GM21737 (cell line): ENCODE measurements around the gene RAB3B.
"Not testable (repeated sequence)": the region's sequence is repeated elsewhere in the genome, so short reads cannot be mapped to it uniquely, and the experiment has no call there.

ENCODE experiments used
- ATAC-seq: cut with Tn5 transposase; IDR thresholded peaks from one replicate; pipeline ENCODE4 v1.9.1; 2021; ENCODE audit warnings: mild to moderate bottlenecking, moderate library complexity; ENCODE audit not compliant: unreplicated experiment

RAB3B gene

DNA sequence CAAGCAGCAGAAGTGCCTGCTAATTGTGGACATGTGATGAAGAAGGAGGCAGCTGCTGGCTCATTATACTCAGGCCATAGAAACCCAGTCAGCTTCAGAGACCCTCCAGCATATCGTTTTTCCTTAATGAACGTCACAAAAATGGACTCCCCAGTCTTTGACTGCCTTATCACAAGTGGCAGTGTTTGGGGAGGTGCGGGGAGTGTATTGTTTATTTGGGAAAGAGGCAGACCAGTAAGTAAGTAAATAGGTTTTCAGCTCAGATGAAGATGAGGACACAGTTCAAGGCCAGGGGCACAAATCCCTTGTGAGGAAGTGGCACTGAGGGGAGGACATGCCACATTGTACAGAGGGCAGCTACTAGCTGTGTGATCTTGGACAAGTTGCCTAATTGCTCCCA lies 68.5 kb downstream of the RAB3B start:
- ATAC-seq: no peak

- ATAC-seq: no peak
Observed at GRCh38 chr1:51920130-51920529, 70.4 kb downstream of the RAB3B start.

DNA sequence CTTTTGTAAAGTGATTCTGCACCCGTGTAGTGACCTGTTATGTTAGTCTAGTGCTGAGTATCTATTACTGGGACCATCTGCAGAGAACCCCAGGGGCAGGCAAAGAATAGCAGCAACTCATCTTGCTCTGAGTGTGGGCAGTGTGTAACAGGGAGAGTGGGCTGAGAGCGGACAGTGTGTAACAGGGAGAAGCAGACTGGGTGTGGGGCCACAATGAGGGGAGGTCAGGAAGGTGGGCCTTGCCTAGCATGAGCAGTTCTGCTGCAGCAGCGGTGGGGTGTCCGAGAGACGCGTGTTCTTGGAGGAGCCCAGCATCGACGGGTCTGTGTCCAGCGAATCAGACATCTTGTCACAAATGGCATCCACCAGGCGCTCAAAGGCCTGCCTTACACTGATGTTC lies 70.8 kb downstream of the RAB3B start:
- ATAC-seq: no peak

DNA sequence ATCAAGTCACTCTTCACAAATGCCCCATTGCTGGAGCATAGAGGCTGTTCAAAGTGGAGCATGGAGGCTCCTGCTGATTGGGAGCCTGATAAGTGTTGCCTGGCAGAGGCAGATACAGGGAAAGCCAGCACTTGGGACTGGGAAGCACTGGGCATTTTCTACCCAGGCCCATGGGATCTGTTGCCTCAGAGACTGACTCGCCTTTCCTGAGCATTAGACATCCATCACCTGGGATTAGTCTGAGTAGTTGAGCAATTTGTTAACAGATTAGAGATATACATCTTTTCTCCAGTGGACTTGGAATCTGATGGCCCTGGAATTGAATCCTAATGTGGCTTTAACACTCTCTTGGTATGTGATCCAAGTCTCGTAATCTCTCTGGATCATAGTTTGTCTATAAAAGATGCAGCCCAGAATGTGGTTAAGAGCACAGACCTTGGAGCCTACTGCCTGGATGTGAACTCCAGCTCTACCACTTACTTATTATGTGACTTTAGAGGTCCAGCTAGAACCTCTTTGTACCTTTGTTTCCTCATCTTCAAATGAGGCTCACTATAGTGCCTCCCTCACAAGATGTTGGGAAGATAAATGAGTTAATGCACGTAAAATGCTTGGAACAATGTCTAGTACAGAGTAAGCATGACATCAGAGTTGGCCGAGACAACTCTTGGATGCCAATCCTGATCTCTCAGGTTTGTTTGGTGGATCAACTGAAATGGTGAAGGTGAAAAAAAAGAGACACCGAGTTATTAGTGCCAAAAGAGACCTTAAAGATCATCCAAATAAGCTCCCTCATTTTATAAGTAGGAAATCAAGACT lies 73.7 kb downstream of the RAB3B start:
- ATAC-seq: no peak

- no peak for ATAC-seq
Observed at GRCh38 chr1:51915951-51916350, 74.5 kb downstream of the RAB3B start.

GRCh38 chr1:51912881-51913280 lies 77.6 kb downstream of the RAB3B start:
- no peak for ATAC-seq

DNA sequence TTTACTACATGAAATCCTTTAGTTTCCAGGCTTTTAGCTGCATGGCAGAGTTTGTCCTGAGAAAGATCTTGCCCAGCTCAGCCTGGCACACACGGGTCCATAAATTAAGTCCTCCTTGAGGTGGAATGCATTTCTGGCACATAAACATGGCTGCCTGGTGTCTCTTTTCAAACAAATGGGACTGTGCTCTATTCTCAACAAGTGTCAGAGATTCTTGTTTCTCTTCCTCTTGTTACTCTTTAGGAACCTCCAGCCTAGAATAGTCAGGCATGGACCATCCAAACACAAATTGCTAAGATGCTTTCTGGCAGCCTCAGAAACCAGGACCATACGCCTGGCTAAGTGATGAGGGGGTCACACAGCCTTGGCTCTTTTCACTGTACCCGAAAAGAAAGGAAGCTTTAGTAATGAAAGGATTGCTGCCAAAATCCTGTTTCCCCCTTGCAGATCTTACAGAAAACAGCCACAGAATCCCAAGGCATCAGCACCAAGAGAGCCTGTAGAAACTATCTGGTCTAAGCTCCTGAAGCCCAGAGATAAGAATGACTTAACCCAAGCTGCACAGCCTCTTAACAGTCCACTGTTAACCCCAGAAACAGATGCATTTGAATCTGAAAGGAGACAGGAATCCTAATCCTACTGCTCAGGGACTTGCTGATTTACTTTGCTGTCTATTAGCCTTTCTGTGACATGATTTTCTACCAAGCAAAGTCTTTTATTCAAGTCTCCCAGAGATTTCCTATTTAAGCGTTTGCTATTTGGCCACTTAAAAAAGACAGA lies 80.1 kb downstream of the RAB3B start:
- no peak for ATAC-seq

DNA sequence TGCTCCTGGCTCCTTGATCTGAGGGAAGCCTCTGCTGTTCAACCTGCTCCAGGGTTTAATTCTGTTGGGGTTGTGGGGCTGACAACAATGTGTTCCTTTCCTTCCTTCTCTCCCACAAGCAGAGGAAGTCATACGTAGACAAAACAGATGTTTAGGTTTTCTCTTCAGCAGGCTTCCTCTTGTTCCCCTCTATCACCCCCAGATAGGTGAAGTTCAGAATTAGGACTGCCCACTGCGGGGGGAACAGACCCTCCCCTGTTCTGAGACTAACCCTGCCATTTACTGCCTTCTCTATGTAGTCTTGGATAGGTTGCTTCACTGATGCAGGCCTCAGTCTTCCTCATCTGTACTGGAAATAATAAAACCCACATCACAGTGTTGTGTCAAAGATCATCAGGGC lies 82.0 kb downstream of the RAB3B start:
- no peak for ATAC-seq

GRCh38 chr1:51907079-51907702 lies 83.3 kb downstream of the RAB3B start:
- no peak for ATAC-seq

- ATAC-seq: no peak
Observed at GRCh38 chr1:51906306-51907078, 84.0 kb downstream of the RAB3B start.

DNA sequence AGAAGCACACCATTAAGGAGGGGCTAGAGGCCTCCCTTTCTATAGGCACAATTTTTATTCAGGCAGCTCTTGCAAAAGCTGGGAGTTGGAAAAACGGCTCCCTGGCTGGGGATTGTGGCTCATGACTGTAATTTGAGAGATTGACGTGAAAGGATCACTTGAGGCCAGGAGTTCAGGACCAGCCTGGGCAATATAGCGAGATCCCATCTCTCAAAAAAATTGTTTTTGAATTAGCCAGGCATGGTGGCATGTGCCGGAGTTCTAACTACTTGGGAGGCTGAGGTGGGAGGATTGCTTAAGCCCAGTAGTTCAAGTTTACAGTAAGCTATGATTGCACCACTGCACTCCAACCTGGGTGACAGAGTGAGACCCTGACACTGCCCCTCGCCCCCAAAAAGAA lies 88.0 kb downstream of the RAB3B start:
- ATAC-seq: no peak

GRCh38 chr1:51901151-51901550 lies 89.3 kb downstream of the RAB3B start:
- no peak for ATAC-seq

- ATAC-seq: no peak
Observed at GRCh38 chr1:51899022-51899421, 91.5 kb downstream of the RAB3B start.

DNA sequence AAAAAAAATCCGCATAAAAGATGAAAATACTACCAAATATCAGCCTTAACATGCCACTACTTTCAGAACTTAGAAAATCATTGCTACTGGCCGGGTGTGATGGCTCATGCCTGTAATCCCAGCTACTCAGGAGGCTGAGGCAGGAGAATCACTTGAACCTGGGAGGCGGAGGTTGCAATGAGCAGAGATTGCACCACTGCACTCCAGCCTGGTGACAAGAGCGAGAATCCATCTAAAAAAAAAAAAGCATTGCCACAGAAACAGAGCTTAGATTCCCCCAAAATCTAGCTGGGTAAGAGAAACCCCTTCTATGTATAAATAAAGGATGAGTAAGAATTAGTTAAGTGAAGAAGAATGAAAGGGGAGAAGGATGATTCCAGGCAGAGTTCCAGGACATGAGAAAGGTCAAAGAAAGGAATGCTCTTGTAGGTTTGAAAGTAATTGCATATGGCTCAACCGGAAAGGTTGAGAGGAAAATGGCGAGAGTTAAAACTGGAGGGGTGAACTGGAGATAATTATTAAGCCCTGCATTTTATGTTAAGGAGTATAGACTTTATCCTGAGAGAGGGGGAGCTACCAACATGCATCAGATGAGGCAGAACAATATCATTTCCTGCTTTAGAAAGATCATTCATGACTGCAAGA lies 92.3 kb downstream of the RAB3B start:
- ATAC-seq: no peak

DNA sequence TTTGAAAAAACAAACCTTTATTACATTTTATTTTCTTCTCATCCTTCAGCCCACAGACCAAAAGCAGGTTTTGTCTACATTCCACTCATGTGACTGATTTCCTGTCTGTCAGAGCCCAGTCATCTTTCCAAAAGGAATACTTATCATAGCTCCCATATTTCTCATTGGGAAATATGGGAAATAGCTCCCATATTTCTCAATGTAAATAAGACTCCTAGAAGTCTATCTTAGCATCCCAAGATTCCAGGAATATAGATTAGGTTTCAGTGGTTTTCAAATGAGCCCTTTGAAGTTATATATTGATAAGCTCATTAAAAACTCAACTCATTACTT lies 92.8 kb downstream of the RAB3B start:
- no peak for ATAC-seq

DNA sequence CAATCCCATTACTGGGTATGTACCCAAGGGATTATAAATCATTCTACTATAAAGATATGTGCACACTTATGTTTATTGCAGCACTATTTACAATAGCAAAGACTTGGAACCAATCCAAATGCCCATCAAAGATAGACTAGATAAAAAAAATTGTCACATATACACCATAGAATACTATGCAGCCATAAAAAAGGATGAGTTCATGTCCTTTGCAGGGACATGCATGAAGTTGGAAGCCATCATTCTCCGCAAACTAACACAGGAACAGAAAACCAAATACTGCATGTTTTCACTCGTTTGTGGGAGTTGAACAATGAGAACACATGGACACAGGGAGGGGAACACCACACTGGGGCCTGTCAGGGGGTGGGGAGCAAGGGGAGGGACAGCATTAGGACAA lies 95.8 kb downstream of the RAB3B start:
- not testable (repeated sequence) for ATAC-seq

DNA sequence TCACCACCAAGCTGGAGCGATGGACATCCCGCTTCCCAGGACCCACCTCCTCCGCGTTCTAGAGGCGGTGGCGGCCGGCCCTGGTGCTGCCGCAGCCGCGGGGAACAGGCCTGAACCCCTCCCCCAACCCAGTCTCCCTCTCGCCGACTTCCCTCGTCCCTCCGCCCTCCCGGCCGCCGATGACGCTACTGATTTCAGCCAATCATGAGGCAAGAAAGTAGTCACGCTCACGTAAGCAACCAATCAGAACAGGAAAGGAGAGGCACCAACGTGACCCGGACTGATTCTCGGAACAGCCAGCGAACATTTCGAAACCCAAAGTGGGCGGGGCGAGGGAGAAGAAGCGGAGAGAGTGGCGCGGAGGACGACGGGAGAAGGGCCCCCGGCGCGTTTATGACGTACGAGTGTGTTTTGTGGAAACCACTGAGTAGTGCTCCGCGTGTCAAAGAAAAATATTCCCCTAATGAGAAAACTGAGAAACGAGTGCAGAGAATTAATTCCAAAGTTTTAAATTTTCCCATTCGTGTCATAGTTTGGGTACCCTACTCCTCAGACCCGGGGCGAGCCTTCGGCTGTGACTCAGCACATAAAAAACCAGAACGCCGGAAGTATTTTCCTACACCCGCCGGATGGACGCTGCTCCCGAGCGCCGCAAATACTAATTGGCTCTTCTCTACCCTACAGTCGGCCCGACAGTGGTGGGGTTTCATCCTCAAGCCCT lies 111.7 kb downstream of the RAB3B start, which contains the start of gene NRDC:
TSS of gene NRDC (minus strand) at position 112 of the 721 bp plus-strand sequence. CDS start 112 bp downstream, outside the sequence.
- ATAC-seq: peak; percentile 90

DNA sequence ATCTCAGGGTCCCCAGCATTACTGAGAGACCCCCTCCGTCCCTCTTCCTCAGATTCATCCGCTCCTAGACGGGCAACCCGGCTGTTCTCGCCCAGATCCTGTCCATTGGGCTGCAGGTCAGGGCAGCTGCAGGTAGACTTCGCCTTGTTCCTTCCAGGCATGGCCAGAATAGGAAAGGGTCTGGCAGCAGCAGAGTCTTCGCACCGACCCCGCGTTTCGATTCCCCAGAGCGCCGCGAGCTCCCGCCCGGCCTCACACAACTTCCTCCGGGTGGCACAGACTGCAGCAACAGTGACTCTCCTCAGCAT lies 112.2 kb downstream of the RAB3B start:
- peak; percentile 4 for ATAC-seq

DNA sequence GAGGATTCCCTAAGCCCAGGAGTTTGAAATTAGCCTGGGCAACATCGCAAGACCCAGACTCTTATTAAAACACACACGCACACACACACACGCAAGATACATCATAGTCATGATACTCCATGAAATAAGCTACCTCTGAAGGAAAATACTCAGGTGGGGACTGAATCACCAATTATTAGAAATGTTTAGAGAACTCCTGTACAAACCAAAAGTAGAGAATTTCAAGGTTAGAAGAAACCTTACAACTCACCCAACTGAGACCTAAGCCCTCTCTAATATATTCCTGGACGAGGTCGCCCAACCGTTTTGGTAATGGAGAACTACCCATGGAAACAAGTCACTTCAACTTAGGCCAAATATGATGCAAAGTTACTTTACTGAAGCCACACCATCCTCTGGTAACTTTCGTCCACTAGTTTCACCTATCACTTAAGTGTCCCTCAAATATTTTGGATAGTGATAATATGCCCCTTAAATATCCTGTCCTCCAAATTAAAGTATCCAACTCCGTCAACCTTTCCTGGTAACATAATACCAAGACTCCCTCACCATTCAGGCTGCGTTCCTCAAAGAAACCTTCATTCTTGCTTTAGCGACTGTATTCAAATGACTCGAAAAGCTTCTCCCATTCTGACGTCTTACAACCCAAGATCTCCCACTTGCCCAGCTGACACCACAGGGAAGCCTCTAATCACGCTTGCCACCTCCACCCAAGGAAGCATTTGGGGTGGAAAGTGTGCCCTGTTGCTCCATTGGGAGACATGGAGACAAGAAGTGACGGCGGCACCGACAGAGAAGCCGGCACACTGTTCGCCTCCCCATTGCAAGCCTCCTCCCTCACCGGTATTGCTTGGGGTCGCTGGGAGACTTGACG lies 112.8 kb downstream of the RAB3B start:
- peak; percentile 2 for ATAC-seq
